GM23248 (cell line): ENCODE measurements around the gene CACNA1C.

Source experiments
- EZH2 ChIP-seq: fragments of 200-600 bp; sonication (generic); IDR thresholded peaks from 2 replicates; pipeline ENCODE4 v1.6.1; 2018; ENCODE audit warnings: antibody characterized with exemption, mild to moderate bottlenecking; ENCODE audit not compliant: insufficient read depth, poor library complexity, severe bottlenecking
- EZH2phosphoT487 ChIP-seq: fragments of 200-600 bp; sonication (generic); IDR thresholded peaks from 2 replicates; pipeline ENCODE4 v1.6.1; 2018; ENCODE audit warnings: antibody characterized with exemption, moderate library complexity, mild to moderate bottlenecking, low read depth; ENCODE audit not compliant: insufficient read depth

- TF ChIP-seq EZH2phosphoT487 (no peak), EZH2 (no peak)
Observed at GRCh38 chr12:2208837-2209635, 156.2 kb downstream of the CACNA1C start.
